Measurements from ENCODE around the gene HDC. TPM values are rescaled to one million over a fixed set of nuclear protein-coding genes. Genes with fewer than 3 reads are reported as not detected.

HDC gene
- total RNA-seq, 1 experiment from 2014 or later: 0.29 TPM

DNA sequence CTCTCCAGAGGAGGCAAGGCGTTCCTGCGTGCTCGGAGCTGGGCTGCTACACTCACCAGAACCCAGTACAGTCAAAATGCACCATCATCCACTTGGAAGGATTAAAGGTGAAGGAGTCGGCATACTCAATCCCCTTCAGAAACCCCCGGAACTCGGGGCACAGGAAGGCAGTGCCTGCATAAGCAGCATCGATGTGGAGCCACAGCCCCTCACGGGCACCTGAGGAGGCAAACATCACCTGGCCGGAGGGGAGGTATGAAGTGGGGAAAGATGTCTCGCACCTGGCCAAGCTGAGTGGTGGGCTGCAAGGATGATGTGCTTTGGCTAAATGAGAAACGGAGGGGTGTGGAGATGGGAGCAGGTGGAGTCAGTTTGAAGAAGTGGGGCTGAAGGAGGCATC, 13.0 kb downstream of the HDC start:
- DNase-seq (ENCODE audit: low spot score): no peak

DNA sequence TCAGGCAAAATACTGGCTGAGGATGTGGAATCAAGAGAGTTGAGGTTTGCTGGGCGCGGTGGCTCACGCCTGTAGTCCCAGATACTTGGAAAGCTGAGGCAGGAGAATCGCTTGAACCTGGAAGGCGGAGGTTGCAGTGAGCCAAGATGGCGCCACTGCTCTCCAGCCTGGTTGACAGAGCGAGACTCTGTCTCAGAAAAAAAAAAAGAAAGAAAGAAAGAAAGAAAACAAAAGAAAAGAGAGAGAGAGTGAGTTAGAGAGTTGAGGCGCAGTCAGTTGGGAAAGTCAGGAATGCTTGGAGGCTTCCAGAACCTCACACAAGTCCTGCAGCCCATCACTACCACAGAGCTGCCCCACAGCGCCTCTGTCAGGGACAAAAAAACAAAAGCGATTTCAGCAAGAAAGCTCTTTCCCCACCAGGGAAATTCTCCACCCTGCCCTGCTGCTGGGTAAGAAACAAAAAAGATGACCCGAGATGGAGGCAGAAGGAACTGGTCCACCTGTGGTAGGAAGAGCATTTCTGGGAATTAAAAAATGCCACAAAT, 13.8 kb downstream of the HDC start:
- DNase-seq (ENCODE audit: low spot score): peak; percentile 35

DNA sequence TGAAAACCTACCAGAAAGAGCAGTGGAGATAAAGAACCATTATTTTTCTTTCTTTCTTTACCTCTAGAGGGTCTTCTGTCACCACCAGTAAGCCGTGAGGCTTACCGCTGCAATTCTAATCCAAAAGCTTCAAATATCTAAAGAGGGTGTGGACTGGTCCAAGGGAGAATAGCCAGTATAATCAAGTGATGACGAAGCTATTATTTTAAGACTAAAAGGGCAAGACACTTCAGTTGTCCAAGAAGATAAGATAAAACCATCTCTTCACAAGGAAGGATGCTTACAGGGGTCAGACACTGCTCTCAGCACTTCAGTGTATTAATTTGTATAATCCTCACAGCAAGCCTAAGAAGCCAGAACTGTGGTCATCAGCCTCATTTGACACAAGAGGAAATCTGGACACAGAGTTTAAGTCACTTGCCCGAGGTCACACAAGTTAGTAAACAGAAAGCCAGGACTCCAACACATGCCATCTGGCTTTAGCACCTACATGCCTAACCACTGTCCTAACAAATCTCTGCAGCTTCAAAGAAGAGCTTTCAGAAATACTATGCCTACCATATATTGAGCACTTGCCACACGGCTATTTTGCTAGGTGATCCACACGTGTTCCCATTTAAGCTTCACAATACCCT, 14.6 kb downstream of the HDC start:
- no peak for DNase-seq (ENCODE audit: low spot score)

DNA sequence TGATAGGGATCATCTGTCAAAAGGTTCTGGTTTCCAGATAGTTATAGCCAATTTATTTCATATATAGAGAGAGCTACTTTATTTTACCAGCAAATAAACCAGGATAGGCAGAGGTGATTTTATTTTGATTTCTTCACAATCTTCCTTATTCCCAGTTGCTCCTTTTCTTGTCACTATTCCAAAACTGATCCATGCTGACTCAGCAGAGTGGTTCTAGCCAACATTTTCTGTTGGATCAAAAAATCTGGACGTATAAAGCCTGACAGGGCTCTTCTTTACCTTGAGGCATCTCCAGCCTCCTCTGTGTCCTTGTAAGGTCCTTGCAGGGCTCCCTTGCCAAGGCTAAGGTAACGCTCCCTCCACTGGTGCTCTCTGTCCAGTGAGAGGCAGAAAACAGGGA, 15.8 kb downstream of the HDC start:
- DNase-seq (ENCODE audit: low spot score): no peak

DNA sequence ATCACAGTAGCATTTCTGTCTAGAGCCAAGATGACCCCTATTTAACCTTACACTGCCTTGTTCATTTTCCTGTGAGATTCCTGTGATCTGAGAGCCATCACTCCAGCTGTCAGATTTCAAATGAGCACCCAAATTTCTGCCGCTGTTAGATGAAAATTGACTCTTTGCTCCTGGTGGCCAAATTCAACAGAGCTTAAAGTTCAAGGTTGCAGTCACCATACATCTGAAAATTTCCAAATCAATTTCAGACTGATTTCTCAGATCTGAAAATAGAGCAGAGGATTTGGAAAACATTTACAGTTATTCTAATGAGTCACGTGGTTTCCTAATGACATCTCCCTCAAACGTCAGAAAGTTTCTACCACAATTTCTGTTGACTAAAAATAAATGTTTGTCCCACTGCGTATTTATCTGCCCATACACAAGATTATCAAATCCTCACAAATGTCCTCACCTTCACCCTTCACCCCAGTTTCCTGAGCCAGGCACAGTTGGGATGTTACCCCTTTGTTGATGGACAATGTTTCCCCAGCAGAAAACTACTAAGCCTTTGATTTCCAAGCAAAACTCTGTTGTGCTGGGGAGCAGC, 16.4 kb downstream of the HDC start:
- DNase-seq (ENCODE audit: low spot score): no peak

DNA sequence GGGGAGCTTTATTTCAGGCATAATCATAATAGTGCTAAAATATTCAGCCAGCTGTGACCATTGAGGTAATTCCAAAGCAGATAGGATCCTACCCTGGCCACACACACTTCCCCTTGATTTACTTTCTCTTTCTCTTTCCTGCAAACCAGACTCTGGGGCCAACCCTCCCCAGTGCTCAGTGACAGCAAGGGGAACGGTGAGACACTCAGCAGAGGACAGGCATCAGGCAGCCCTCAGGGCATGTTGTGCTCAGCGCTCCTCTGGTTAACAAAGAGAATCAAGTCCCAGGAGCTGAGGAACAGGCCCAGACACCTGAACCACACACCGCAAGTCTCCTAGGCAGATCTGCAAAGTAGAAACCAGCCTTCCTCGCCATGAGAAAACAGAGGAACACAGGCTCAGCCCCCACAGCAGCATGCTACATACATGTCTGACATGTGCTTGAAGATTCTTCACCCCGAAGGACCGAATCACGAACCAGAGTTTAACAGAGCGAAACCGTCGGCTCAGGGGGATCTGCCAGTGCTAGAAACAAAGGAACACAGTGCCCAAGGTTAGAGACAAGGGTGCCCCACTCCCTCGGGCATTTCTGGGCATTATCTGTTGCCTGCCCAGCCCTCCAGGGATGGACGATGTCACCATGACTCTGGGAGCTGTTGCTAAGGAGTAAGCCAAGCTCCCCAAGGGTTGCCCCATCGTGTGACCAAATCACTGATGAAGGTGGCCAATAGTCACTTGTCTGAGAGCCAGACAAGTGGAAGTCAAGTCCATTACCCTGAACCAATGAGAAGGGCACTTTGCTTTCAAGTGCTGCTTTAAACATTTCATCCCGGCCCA, 17.5 kb downstream of the HDC start:
- no peak for DNase-seq (ENCODE audit: low spot score)

DNA sequence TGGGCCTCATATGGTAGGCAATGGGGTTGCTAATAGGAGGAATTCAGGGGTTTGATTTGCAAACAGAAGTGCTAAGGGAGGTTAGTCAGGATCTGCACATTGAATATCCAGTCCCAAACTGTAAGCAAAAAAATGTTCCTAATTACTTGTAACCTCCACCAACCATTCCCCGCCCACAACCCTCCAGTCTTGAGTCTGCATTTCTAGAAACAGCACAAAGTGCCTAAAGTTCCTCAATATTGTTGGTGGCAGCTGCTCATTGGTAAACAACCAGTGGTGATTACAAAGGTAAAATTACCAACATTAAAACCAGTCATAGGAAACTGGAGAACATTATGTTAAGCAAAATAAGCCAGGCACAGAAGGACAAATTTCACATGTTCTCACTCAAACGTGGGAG, 18.9 kb downstream of the HDC start:
- no peak for DNase-seq (ENCODE audit: low spot score)

DNA sequence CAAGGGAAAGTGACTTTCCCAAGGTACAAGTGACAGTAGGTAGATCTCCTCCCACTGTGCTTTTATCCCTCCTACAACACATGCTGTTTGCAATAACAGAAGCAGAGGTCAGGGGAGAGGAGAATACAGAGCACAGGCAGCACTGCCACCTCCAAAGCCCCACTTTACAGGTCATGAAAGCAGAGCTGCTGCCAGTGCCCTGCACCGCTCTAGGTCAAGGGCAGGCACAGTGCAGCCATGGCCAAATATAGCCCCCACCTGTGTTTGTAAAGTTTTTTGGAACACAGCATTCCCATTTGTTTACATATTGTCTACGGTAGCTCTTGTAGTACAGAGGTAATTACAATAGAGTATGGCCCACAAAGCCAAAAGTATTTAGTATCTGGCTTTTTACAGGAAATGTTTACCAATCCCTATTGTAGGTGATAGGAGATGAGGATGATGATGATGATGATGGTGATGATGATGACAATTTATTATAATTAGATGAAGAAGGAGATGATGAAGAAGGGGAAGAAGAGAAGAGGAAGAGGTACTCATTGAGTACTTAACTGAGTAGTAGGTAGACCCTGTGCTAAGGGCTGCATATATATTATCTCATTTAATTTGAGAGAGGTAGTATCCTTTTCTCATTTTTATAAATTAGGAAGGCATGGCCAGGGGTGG, 20.4 kb downstream of the HDC start:
- no peak for DNase-seq (ENCODE audit: low spot score)

DNA sequence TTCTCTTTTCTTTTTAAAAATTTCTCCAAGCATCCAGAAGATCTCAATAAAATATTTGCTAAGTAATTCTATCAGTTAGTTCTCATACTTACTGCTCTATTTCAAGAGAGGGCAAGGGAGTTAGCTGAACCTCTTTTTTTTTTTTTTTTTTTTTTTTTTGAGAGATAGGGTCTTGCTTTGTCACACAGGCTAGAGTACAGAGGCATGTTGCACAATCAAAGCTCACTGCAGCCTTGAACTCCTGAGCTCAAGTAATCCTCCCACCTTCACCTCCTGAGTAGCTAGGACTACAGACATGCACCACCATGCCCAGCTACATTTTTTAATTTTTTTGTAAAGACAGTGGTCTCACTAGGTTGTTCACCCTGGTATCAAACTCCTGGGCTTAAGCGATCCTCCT, 21.4 kb downstream of the HDC start:
- DNase-seq (ENCODE audit: low spot score): no peak

DNA sequence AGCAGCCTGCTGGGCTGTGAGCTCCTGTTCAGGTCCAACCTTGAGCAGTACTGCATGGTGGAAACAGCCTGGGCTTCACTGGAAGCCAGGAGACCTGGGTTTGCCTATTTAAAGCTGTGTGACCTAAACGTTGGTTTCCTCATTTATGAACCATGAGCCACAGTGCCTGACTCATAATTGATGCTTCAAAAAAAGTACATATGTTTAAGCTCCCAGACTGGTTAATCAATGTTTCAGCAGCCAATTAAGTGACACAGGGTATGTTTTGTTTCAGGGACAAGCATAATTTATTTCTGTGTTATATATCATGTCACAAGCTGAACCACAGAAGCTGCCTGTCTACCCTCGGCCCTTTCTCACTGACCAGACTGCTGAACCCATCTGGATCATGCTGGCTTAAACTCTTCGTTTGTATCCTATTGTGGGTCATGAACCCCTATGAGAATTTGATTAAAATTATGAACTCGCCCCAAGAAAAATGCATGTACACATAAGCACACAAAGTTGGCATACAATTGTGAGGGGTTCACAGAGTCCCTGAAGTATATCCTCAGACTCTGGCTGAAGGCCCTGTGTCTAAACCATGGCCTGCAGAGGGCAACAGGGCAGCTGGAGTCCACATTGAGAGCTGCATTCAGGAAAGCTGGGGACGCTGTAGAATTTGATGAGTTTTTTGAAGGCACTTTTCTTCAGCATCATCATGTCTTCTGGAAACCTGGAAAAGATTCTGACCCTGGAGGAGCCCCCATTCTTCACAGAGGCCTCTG, 23.7 kb downstream of the HDC start:
- DNase-seq (ENCODE audit: low spot score): no peak

DNA sequence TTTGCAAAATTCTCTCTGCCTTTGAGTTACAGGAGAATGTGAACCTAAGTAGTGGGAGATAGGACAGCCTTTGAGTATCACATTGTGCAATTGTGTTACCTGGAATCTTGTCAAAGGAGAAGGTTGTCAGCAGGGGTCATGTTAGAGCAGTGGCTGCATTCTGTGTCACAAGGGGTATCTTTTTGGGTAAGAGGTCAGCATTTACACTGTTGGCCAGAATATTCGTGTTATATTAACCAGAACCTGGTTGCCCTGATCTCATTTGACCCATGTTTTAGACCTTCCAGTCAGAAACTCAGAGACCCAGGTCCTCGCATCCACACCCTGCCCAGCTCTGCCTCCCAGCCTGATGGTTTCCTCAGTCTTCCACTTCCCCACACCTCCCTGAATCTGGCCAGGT, 27.3 kb downstream of the HDC start:
- DNase-seq (ENCODE audit: low spot score): no peak

DNA sequence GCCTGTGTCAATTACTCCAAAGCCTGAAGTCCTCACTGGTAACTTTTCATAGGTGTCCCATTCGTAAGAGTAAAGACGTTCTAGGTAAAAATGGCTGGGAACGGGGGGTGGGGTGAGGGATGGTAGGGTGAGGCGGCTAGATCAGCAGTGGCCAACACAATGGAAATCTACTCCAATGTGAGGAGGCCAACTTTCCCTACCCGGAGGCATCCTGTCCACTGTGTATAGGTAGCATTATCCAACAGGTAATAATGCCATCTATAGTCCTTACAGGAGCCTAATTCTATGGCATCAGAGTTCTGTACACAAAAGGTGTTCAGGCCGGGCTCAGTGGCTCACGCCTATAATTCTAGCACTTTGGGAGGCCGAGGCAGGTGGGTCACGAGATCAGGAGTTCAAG, 29.1 kb downstream of the HDC start:
- DNase-seq (ENCODE audit: low spot score): no peak

DNA sequence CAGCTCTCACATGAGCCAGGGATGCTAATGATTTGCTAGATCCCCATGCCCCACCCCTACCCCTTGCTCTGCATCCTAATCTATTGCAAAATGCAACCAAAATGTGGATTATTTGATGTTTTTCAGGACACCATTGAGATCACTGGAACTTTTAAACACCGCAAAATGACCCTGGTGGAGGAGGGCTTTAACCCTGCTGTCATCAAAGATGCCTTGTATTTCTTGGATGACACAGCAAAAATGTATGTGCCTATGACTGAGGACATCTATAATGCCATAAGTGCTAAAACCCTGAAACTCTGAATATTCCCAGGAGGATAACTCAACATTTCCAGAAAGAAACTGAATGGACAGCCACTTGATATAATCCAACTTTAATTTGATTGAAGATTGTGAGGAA, 29.7 kb downstream of the HDC start:
- no peak for DNase-seq (ENCODE audit: low spot score)

DNA sequence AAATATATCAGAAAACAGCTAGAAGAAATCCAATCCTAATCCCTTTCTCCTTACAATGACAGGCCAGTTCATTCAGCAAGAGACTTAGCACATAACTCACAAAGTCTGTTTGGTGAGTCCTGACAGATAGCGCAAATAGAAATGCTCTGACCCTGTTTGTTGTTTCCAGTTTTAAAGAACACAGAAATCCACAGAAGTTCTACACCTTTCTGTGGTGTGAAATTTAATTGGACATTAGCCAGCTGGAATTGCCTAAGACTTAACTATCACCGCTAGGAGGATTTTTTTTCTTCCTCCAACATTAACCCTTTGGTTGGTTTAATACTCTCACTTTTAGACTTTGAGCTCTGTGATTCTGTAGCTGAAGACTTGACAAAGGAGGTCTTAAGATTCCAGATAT, 30.8 kb downstream of the HDC start:
- DNase-seq (ENCODE audit: low spot score): no peak

DNA sequence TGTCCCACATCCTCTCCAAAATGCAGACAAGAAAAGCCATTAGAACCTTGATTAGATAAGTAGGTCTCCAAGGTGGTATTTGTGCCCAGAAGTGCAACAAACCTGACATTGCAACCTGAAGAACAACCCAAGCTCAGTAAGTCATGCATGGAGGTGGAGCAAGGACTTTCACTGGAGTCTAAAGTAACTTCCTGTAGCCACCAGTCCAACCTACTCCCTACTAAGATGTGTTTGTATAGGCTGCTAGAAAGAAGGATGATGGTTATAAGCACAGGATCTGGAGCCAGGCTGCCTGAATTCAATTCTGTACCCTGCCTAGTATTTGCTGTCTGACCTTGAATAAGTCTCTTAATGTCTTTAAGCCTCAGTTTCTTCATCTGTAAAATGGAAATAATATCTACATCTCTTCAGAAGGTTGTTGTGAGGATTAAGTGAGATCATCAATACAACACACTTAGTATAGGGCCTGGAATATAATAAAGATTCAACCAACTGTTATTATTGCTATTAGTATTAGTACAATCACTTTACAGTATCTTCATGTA, 32.3 kb downstream of the HDC start:
- no peak for DNase-seq (ENCODE audit: low spot score)

DNA sequence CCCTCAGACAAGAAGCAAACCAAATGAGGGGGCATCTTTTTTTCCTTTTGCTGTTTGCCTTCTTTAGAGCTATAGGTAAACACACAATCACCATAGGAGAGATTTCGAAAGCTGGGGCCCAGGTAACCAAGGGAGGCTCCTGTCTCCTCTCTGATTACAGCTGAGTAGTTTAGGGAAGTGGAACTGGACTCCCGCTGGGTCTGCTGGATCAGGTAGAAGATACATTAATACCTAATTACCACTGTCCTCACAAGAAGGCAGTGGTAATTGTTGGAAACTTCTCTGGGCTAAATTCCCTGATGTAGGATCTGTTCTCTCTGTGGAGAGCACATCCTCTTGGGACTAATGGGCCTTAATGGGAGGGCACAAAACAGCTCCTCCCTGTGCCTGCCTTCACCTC, 32.7 kb downstream of the HDC start:
- DNase-seq (ENCODE audit: low spot score): no peak

DNA sequence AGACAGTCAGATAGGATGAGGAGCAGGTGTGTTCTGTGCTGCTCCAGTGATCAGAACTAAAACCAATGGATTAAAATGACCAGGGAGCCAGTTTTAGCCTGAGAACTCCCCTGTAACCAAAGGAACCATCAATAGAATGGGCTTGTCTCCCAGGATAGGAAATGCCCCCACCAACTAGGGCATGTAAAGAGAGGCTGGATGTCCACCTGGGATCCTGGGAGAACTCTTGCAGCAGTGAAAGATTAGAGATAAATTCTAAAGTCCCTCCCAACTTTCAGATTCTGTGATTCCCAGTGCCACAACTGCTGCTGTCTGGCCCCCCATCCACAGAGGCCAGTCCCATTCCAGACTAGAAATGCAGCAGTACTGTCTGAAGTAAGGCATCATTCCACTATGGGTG, 33.8 kb downstream of the HDC start:
- no peak for DNase-seq (ENCODE audit: low spot score)

DNA sequence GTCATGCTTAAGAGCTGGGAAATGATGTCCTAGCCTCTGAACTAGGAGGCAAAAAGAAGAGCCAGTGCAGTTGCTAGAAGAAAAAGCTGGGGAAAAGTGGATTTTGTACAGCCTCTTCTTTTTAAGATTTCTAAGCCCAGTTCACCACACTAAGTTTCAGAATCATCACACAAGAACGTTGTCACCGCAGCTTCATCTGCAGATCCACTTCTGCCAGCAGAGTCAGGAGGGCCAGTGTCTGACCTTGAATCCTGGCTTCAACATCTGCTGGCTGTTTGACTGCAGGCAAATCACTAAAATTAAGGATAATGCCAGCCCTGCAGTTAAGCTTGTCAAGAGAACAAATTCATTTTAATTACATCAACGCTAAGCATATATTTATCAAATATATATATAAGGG, 36.2 kb downstream of the HDC start:
- DNase-seq (ENCODE audit: low spot score): no peak

DNA sequence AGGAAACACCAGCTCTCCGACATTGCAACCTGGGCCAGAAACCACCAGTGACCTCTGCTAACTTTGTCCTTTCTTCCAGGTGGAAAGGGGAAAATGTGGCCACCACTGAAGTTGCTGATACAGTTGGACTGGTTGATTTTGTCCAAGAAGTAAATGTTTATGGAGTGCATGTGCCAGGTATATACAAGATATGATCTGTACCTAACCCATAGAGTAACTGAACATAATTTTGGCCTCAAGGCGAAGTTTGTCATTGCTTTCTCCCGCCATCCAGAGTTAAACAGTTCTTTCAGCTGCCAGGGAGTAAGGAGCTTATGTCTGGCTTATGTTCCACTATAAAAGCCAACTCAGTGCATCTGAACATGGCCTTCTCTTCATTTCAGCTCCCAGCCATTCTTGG, 36.7 kb downstream of the HDC start:
- DNase-seq (ENCODE audit: low spot score): no peak

DNA sequence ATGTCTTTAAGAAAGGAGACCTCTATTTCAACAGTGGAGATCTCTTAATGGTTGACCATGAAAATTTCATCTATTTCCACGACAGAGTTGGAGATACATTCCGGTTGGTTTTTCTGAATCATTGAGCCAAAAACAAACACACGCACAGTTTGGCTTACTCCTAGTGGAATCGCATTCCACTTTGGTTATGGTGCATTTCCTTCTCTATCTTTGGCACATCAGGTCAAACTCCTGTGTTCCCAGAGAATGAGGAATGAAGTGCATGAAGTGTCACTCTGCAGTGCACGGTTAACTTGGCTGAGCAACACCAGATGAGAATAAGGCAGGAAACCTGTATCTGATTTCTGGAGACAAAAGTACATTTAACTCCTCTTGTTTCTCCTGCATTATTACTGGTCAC, 38.5 kb downstream of the HDC start:
- DNase-seq (ENCODE audit: low spot score): no peak

DNA sequence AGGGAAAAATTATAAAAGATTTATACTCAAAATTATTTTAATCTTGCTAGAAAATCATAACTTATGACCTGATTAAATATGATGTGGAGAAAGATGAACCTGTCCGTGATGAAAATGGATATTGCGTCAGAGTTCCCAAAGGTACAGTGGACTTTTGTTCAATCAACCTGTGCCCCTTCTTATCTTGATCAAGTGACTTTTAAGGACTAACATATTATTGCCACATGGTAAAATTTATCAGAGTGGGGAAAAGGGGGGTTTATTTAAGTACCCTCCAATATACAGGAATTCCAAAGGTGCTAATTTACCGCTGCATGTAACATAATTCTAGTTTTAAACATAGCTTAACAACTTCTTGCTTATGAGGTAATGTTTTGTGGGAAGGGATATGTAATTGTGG, 39.6 kb downstream of the HDC start:
- no peak for DNase-seq (ENCODE audit: low spot score)

All from A172 (cell line).